CD4-positive, alpha-beta T cell treated with Interleukin-10 for 1 hour (primary cell): Measurements from ENCODE around the gene AFDN.

ENCODE experiments used
- DNase-seq: peaks from one replicate; pipeline ENCODE4 v3.0.0-alpha.2; 2020

Gene AFDN

DNA sequence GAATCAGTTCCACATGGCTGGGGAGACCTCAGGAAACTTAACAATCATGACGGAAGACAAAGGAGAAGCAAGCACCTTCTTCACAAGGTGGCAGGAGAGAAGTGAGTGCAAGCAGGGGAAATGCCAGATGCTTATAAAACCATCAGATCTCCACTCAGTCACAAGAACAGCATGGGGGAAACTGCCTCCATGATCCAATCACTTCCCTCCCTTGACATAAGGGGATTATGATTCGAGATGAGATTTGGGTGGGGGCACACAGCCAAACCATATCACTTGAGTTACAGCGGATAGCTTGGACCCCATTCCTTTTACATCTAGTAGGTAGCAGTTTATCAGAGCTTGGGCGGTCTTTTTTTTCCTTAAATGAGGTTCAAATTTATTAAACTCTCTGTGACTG lies 19.1 kb downstream of the AFDN start:
- DNase-seq: no peak

DNA sequence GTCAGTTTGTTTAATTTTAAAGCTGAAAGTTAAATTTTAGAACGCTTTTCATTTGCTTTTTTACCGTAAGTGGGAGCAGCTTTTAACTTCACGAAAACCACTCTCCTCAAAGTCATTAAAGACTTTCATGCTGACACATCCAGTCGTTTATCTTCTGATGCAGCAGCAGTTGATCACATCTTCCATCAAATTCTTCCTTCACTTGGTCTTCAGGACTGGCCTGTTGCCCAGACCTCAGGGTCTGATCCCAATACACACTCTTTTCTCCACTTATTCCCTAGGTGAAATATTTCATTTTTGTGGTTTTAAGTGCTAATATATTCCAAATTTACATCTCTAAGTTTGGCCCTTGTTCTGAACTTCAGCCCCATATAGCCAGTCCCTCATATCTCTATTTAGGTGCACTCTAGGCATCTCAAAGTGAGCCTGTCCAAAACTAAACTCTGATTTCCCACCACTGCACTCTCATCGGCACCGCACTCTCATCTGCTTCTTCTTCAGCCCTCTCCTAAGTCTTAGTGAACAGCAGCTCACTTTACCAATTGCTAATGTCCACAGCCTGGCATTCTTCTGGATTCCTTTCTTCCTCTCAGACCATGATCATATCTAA lies 20.4 kb downstream of the AFDN start:
- DNase-seq: no peak

DNA sequence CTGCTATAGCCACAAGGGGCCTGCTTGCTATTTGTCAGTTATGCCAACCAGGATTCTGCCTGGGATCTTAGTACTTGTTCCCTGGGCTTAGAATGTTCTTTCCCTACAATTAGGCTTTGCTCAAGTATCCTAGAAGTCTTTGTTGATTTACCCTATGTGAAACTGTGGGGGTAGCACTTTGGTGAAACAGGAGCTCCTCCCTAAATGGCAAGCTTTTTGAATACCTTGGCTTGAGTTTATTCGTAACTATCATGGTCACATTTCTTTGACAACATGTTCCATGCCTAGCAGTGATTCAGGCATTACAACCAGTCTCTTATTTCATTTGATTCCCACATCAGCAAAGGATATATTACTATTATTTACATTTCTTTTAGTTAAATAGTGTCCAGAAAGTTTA lies 21.2 kb downstream of the AFDN start:
- DNase-seq: no peak

DNA sequence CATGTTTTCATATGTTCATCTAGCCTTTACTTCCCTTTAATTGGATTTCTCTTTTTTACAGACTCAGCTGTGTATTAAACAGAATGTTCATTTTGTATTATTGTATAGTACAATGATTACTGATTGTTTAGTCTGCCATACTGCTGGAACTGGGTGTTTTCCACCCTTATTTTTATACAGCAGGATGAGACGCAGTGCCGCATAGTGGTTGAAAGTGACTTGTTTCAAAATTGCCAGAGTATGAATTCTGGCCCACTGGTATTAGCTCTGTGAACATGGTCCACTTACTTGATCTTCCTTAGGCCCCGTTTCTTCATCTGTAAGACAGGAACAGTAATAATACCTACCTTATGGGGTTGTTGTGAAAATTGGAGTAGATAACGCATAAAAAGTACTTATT lies 22.1 kb downstream of the AFDN start:
- no peak for DNase-seq

DNA sequence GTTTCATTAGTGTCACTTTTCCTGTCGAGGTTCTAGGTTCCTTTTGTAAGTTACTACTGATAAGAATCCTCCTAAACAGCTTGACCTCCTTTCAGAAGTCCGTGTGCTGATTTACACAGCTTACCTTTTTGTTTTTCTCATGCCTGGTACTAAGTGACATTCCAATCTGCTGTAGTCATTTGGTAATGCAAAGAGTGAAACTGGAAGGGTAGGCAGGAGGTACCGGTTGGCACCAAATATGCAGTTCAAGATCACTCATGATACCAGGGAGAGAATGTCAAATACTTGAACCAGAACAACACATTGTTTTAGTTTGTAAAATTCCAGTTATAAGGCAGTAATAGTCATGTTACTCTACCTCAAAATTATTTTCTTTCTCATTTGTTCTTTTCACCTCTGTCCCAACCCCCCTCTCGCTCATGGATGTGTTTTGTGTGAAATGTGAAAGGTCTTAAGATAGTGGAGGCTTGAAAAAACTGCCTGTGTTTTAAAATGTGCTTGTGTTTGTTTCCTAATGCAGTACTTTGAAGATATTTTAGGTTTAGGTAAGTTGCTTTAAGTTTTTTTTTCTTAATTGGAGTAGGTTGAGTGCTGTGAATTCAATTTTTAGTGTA lies 23.2 kb downstream of the AFDN start:
- DNase-seq: no peak

DNA sequence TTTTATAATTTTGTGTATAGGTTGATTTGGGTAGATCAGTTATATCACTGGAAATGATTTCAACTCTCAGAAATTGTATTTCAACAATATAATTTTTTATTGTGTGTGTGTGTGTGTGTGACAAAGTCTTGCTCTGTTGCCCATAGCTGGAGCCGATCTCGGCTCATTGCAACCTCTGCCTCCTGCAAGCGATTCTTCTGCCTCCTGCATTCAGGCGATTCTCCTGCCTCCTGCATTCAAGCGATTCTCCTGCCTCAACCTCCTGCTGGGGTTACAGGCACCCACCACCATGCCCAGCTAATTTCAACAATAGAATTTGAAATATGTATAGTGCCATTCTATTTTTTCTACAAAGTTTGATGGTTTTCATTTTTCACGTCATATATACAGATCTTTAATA lies 24.1 kb downstream of the AFDN start:
- DNase-seq: no peak

DNA sequence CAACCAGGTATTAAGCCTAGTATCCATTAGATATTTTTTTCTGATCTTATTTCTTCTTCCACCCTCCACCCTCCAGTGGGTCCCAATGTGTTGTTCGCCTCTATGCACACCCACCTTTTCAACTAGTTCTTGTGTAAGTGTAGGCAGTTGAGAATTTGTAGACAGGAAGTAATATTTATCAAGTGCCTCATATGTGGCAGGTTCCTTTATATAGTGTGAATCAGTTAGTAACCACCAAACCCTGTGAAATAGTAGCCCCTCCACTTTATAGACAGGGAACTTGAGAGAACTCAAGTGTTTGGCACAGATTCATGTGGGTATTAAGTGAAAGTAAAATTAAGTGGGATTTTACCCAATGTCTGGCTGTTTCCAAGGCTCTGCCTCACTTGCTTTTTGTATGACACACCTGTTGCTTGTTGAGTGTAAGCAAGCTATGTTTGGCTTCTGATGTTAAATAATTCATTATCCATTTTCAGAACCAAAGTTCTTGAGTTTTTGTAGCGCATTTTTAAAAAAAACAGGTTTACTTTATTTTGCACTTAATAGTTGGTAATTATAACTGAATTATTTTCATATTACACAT lies 24.8 kb downstream of the AFDN start:
- DNase-seq: no peak

DNA sequence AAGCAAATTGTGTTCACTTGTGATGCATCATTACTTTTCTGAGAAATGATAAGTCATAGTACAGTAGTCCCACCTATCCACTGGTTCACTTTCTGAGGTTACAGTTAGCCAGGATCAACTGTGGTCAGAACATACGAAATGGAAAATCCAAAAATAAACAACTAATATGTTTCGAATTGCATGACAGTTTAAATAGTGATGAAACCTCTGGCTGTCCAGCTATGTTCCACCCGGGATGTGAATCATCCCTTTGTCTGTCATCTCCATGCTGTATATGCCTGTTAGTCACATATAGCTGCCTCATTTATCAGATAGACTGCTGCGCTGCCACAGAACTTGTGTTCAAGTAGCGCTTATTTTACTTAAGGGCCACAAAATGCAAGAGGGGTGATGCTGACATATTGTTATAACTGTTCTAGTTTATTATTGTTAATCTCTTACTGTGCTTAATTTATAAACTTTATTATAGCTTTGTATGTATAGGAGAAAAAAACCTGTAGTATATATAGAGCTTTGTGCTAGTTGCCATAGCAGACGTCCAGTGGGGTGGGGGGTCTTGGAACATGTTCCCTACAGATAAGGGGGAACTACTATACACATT lies 29.2 kb downstream of the AFDN start:
- no peak for DNase-seq

DNA sequence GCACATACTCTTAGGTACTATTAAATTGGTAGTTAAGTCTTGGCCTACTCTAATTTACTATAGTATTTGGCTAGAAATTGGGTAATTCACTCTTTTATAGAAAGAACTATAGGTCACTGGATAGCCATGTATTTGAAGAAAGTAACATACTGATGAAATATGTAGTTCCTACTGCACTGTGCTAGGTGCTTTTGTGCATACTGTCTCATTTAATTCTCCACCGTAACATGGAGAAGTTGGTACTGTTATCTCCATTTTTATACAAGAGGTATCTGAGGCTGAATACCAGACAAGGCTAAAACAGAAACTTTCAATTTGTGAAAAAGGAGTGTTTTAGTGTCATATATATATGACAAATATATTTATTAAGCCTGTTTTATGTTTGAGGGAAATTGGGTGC lies 29.8 kb downstream of the AFDN start:
- DNase-seq: no peak

DNA sequence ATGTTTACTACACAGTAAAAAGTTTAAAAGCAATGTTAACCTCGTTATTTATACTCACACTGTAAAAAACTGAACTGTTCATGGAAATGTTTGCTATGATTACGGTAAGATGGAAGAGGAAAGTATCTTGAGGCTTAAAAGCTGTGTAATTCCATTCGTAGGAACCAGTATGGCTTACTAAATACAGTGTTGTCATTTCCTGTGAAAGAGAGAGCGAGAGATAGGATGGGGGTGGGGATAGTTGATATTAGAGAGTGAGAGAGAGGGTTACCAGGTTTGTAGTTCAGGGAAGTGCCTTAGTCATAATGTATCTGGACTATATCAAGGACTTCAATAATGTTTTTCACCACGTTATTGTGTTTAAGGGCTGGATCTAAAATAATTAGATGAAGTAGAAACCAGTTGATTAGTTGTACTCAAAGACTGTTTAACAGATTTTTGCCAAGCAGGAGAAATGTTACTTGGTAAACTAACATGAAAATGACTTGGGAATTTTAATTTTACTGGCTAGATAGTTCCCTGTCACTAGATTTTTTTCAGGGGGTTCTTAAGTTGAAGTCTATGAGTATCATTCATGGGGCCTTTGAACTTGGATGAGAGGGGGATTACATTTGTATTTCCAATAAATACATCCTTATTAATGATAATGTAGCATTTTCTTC lies 30.4 kb downstream of the AFDN start:
- no peak for DNase-seq

DNA sequence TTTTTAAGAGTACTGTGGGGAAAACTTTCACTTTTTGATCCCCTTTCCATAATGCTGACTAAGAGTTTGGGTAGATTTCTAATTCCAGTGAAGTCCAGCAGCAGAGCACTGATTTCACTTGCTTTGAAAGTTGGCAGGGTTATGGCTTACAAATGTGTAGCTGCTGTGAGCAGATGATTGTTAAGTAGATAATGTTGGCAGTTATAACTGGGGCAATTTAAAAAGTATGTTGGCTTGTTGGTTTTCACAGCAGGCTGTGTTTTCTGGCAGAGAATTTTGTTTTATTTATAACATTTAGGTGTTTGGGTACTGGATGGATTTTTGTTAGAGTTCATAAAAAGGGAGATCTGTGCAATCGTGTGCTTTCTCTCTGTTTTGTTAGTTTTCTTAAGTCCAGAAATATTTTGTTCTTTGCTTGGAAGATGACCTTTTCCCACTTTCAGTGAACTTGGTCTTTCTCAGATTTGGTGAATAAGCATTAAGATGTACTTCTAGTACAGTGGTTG lies 31.4 kb downstream of the AFDN start:
- DNase-seq: no peak

DNA sequence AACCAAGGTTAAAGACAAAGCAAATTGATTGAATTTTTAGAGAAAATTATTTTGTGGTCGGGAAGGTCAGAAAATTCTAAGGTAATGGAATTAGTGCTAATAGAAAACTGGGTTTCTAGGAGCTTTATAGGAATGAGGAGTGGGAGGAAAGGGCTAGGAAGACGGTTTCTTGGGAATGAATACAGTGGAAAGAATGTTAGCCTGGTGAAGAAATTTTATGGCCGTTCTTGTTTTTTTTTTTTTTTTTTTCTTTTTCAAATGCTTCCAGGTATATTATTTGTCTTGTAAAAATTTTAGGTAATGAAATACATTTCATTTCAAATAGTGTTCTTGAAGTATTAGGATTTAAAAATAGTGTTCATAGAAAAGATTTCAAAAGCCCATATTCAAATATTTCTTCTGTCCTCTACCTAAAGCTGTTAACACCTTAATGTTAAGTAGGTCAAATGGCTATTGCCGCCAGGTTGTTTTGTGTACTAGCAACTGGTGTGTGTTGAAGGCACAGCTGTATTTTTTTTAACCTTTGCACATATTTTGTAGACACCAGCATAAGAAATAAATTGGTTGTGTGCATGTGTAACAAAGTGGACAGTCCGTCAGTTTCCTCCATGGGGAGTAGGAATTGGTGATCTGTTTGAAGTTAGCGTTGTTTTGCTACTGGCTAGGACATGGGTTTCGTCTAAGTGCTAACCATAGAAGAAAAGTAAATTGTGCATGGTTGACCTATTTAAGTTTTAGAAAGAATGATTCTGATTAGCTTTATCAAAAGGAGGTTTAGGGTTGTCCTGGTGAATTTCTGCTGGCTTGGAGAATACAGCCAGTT lies 32.3 kb downstream of the AFDN start:
- no peak for DNase-seq

DNA sequence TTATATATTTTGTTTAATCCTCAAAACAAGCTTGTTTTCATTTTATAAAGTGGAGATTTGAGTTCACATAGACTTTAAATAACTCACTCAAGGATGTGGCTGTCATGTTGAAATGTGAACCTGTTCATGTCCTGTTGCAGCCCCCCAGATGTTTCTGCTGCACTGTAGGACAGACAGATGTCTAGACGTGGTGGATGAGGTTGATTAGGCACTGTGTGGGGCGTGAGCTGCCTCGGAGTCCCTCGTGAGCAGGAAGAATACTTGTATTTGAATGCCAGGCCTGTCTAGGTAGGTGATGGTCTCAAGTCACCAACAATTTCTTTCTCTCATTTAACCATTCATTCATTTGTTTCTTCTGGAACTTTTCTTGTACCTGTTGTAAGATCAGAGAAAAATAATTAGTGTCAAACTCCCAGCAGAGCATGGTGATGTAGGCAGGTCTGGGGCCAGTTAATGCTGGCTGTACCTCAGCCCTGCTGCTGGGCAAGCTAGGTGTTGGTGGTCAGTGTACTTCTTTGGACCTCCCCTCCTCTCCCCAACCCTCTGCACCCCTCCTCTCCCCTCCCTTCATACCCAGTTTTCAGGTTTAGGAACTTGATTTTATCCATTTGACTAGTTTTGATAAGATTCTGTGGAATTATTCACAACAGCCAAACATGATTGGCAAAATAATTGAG lies 34.0 kb downstream of the AFDN start:
- no peak for DNase-seq

DNA sequence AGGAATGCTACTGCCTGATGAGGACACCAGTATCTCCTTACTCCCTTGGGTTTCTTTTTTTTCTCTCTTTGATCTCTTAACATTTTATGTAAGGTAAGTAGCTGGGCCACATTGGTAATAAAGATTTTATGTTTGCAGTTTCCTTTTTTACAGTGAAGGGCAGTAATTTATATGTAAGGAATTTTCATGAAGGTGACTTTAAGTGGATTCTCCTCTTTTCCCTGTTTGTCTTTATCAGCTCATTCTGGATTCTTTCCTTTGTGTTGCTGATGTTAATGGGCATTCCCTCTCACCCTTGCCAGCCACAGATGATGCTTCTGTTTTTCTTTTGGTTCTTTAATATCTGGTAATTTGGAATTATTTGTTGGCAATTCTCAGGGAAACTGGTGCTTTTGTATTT lies 34.7 kb downstream of the AFDN start:
- DNase-seq: no peak

DNA sequence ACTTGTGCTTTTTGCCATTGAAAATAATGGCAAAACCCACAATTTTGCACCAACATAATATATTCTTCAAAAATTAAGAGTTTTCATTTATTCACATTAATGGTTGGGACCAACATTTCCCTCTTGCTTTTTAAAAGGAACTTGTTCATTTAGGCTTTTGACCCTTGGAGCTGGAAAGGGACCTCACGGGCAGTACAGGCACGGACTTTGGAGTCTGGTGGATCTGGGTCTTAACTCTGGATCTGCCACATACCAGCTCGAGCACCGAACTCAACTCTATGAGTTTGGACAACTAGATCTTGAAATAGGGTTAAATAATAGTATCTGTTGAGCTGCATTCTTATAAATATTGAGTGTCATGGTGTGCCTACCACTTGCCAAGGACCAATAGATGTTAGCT lies 37.2 kb downstream of the AFDN start:
- no peak for DNase-seq

DNA sequence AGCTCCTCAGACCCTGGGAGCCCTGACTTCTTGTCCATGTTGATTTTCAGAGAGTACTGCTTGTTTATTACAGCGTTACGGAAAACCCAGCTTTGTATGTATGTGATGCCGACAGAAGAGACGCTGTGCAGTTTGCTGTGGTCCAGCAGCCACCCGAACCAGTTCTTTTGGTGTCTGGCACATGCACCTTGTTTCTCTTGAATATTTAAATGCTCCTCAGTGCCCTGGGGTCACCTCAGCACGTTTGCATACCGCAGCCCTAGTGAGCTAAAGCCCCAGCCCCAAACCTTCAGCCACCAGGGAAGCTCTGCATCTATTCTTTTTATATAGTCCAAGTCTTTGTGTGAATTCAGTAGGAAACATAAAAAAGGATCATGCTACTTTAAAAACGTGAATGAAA lies 39.9 kb downstream of the AFDN start:
- no peak for DNase-seq

DNA sequence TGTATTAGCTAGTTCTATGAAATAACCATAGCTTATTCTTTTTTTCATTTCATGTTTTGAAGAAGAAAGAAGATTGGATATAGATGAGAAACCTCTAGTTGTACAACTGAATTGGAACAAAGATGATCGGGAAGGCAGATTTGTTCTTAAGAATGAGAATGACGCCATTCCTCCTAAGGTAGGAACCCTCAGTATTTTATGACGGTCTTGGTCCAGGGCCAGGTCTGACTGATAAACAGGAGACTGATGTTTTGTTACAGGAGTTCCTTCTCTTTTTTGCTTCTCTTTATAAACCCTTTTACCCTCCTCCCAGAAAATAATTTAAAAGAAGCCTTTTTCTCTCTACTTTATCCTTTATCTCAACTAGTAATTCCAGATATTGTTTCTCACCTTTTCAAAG lies 43.6 kb downstream of the AFDN start:
- no peak for DNase-seq

DNA sequence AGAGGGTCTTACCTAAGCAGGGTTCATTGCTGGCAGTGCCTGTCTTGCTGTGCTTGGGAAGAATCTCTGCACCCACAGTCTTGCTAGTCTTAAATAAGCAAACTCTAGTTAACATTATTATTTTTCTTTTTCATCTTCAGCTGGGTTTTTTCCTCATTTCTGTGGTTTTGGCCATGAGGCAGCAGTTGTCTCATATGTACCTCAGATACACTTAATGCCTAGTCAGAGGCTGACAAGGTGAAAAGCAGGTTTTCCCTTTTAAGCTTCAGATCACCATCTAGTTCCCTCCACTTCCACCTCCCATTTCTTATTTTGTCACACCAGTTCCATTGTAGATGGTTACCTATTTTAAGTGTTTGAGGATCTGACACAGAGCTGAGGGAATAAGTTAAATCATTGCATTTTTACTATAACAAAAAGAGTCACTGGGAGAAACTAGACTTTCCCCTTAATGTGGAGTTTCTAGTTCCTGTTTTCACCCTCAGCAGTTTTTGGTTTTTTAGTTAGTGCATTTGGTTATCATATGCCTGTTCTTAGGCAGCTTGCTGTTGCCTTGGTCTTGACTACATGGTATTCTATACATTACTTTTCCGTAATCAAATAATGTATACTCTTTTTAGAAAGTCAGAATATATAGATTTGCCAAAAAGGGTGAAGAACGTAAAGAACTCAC lies 46.0 kb downstream of the AFDN start:
- DNase-seq: no peak

DNA sequence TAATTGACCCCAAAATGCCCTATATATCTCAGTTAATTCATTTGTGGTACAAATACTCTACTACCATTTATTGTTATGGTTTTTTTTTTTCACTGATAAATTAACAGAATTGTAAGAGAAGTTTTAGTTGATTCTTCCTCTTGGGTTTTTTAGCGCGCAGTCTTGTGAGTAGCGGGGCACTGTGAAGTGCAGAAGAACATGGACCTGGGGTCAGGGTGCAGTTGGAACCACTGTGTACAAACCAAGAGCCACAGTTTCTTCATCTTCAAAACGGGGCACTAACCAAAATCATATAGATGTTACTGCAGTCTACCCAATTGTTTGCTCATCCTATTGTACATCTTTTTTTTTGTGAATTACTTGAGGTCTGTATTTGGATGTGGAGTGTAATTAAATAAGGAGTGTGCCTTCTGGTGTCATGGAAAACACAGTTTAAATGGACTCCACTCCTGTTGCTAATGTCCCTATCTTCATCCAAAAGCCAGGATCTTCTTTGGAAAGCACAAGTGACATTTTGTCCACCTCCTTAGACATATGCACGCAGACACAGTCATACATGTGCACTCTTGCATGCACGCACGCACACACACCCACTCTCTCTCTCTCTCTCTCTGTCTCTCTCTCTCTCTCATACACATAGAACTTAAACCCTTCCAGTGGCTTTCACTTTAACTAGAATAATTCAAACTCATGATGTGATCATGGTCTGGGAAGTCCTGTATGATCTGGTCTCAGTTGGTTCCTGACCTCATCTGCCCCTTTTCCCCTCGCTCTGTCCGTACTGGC lies 51.5 kb downstream of the AFDN start:
- DNase-seq: no peak

DNA sequence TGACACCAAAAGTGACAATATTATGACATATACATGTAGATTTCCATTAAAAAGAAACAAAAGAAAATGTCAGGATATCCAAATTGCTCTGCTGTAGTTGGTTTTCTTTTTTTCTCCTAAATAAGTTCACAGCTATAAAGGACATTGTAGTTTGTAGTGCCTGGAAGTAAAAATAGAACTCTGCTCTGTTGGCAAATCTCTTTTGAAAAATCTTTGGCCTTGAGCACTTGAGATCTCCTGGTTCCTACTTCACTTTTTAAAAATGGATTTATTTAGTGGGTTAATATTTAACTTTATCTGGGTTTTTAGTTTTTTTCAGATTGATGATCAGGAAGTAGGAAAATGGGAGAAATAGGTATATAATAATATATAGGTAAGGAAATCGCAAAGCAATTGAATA lies 52.9 kb downstream of the AFDN start:
- no peak for DNase-seq

DNA sequence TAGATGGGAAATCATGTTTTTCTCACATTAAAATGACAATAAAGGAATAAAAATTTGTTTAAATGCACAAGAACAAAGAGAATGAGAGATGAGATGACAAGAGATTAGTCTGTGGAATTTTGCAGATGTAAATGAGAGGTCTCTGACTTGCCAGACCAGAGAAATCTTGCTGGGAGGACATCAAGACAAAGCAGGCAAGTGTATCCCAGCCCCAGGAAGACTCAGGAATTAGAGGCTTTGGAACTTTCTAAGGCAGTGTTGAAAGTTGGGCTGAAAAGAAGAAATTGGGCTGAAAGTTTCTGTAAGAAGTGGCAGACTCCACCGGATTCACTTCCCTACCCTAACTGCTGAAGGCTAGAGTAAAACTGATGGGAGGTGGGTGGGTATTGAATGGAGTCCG lies 54.6 kb downstream of the AFDN start:
- no peak for DNase-seq
